Caco-2 (cell line): ENCODE data around the gene UTP4. TPM values are rescaled to one million over a fixed set of nuclear protein-coding genes. Genes with fewer than 3 reads are reported as not detected.
"Not testable (repeated sequence)": the region's sequence is repeated elsewhere in the genome, so short reads cannot be mapped to it uniquely, and the experiment has no call there.

Experiments used
- BruUV-seq: library from RNA; stranded (reverse); fragments of 400-500 nt; replicated peaks from 2 replicates; lab custom pipeline; 2021; lab: Mats Ljungman, UMichigan
- CTCF ChIA-PET: fragments of 300-600 bp; sonication (Branson Sonifier 250); formaldehyde crosslinking; loops from one replicate; lab custom pipeline; 2022; ENCODE audit warnings: antibody characterized with exemption; lab: Charles Lee
- POLR2A ChIA-PET: fragments of 300-600 bp; sonication (Branson Sonifier 250); formaldehyde crosslinking; loops from one replicate; lab custom pipeline; 2022; ENCODE audit warnings: antibody characterized with exemption; lab: Charles Lee
- DNase-seq, 2 experiments: peaks; one replicate each; pipeline versions ENCODE4 v3.0.0 to v3.0.0-alpha.2; 2020 to 2022
- H3K27me3 ChIP-seq: replicated peaks from 2 replicates; pipeline ENCODE4 v1.6.0; 2011; ENCODE audit warnings: low read length; ENCODE audit not compliant: control insufficient read depth, insufficient read depth
- H3K36me3 ChIP-seq: 2 replicates; pipeline ENCODE4 v1.5.1; 2011; ENCODE audit warnings: low read length; ENCODE audit not compliant: control insufficient read depth, insufficient read depth
- H3K4me1 ChIP-seq: fragments of 250-450 bp; sonication (Bioruptor Pico); 2 replicates; pipeline ENCODE4 v1.5.1; 2020; ENCODE audit warnings: mild to moderate bottlenecking
- H3K4me3 ChIP-seq: 2 replicates; pipeline ENCODE4 v1.5.1; 2011; ENCODE audit warnings: low read depth, mild to moderate bottlenecking, control low read depth, low read length
- H3K9me3 ChIP-seq: fragments of 250-450 bp; sonication (Bioruptor Pico); 2 replicates; pipeline ENCODE4 v1.5.1; 2020; ENCODE audit warnings: mild to moderate bottlenecking, moderate library complexity
- H3K27ac Mint-ChIP-seq: one replicate; pipeline ENCODE4 v1.8.0; 2022; ENCODE audit warnings: mixed read lengths; ENCODE audit not compliant: unreplicated experiment
- H3K27me3 Mint-ChIP-seq: one replicate; pipeline ENCODE4 v1.8.0; 2022; ENCODE audit warnings: mixed read lengths; ENCODE audit not compliant: insufficient read depth, unreplicated experiment
- H3K36me3 Mint-ChIP-seq: one replicate; pipeline ENCODE4 v1.8.0; 2022; ENCODE audit warnings: mild to moderate bottlenecking, mixed read lengths; ENCODE audit not compliant: insufficient read depth, unreplicated experiment
- H3K4me1 Mint-ChIP-seq: one replicate; pipeline ENCODE4 v1.8.0; 2022; ENCODE audit warnings: low read depth, mixed read lengths; ENCODE audit not compliant: unreplicated experiment
- H3K4me3 Mint-ChIP-seq: one replicate; pipeline ENCODE4 v1.8.0; 2022; ENCODE audit warnings: mild to moderate bottlenecking, moderate library complexity, mixed read lengths; ENCODE audit not compliant: unreplicated experiment
- H3K9me3 Mint-ChIP-seq: one replicate; pipeline ENCODE4 v1.8.0; 2022; ENCODE audit warnings: mixed read lengths; ENCODE audit not compliant: unreplicated experiment
- intact Hi-C: fragments of 100-400 bp; cut with micrococcal nuclease; formaldehyde crosslinking; loops from one replicate; pipeline ENCODE4 v1.10.0; 2022; ENCODE audit not compliant: unreplicated experiment
- total RNA-seq: library from RNA; stranded (reverse); gene quantifications from 2 replicates; pipeline ENCODE4 v1.2.3, GENCODE V29; 2022
- TF ChIP-seq, protein P1 (sequence below), 2 experiments: fragments of 200-600 bp in 1 of 2; IDR thresholded peaks; 1 replicate in 1 of 2; 2 replicates in 1 of 2; pipeline versions ENCODE4 v1.5.1 to v1.8.0; 2011 to 2022; ENCODE audit warnings: antibody characterized with exemption in 1 of 2, control low read depth in 1 of 2, inconsistent platforms in 1 of 2, low read depth in 1 of 2, low read length in 1 of 2, mild to moderate bottlenecking in 1 of 2, moderate library complexity in 1 of 2; ENCODE audit not compliant: insufficient read depth in 1 of 2, severe bottlenecking in 1 of 2, unreplicated experiment in 1 of 2

UTP4 gene
- total RNA-seq, 1 experiment from 2014 or later: 126 TPM

DNA sequence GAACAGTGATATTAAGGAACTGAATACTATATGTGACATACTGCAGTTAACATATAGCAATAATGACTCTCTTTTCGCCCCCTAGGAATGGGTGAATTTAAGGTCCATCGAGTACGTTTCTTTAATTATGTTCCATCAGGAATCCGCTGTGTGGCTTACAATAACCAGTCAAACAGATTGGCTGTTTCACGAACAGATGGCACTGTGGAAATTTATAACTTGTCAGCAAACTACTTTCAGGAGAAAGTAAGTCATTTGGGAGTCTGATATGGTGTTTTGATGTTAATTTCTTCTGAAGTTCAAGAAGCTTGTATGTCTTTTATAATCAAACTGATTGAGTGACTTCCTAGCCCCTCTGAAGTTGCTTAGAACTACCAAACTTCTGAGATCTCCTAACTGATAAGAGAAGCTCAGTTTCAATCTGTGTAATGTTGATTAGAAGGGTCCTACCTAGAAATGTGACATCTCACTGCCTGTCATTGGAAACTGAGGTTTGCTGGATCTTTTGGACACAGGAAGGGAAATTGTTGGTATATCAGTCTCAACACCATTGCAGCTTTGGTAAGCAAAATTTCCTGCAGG is 1.0 kb downstream of the UTP4 start:
- H3K4me1 ChIP-seq: peaks cover 14% of the 10 kb centered on the region; the same call in 1 of the 2 replicates
- POLR2A ChIA-PET: interaction anchor here (0.5 to 0.8 kb wide), 18 partner anchors 14 to 407 kb away, joined by 3 to 7 read pairs (median 3); partner anchors contain the start of gene CDH1
- CTCF ChIA-PET: interaction anchor here (0.6 to 1.0 kb wide), 5 partner anchors 9 to 324 kb away, joined by 3 to 8 read pairs (median 5); partner anchors contain the start of gene HAS3
- peak overlapping the region; percentile 54 for H3K4me3 ChIP-seq
- Mint-ChIP-seq H3K27ac (peak overlapping the region; percentile 92), H3K27me3 (no peaks in the 10 kb centered on the region), H3K9me3 (no peaks in the 10 kb centered on the region), H3K4me3 (peak overlapping the region; percentile 96), H3K4me1 (peaks cover 5% of the 10 kb centered on the region), H3K36me3 (peaks cover 71% of the 10 kb centered on the region)
- BruUV-seq: no TSS peak
- no peaks in the 10 kb centered on the region for H3K27me3 ChIP-seq
- H3K9me3 ChIP-seq: no peaks in the 10 kb centered on the region
- DNase-seq: no peak
- TF ChIP-seq, protein P1, sequence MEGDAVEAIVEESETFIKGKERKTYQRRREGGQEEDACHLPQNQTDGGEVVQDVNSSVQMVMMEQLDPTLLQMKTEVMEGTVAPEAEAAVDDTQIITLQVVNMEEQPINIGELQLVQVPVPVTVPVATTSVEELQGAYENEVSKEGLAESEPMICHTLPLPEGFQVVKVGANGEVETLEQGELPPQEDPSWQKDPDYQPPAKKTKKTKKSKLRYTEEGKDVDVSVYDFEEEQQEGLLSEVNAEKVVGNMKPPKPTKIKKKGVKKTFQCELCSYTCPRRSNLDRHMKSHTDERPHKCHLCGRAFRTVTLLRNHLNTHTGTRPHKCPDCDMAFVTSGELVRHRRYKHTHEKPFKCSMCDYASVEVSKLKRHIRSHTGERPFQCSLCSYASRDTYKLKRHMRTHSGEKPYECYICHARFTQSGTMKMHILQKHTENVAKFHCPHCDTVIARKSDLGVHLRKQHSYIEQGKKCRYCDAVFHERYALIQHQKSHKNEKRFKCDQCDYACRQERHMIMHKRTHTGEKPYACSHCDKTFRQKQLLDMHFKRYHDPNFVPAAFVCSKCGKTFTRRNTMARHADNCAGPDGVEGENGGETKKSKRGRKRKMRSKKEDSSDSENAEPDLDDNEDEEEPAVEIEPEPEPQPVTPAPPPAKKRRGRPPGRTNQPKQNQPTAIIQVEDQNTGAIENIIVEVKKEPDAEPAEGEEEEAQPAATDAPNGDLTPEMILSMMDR (IDR thresholded peaks at IDR 0.05; ENCODE audit: insufficient read depth in 1 of 2, low read depth in 1 of 2, low read length in 1 of 2, severe bottlenecking in 1 of 2, unreplicated experiment in 1 of 2): no peak
- H3K36me3 ChIP-seq: peaks cover 1% of the 10 kb centered on the region
- intact Hi-C loops: no loop called here

DNA sequence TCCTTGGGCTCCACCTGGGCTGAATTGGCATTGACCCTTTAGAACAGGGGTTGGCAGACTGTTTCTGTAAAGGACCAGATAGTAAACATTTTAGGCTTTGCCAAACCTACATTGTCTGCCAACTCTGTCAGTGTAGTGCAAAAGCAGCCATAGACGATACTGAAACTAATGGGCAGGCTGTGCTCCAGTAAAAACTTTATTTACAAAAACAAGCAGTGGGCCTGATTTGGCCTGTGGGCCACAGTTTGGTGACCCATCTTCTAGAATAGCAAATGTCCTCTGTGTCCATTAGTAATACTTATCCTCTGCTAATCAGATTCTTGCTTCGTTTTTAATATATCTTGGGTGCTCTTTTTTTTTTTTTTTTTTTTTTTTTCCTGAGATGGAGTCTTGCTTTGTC is 6.2 kb downstream of the UTP4 start:
- Histone ChIP-seq H3K36me3 (peaks cover 7% of the 10 kb centered on the region), H3K9me3 (no peaks in the 10 kb centered on the region), H3K27me3 (no peaks in the 10 kb centered on the region), H3K4me1 (peaks cover 4% of the 10 kb centered on the region; the same call in 1 of the 2 replicates), H3K4me3 (no peak overlapping the region)
- Mint-ChIP-seq H3K4me1 (peaks cover 5% of the 10 kb centered on the region), H3K4me3 (no peak overlapping the region), H3K36me3 (peaks cover 95% of the 10 kb centered on the region), H3K27ac (no peak overlapping the region), H3K27me3 (no peaks in the 10 kb centered on the region), H3K9me3 (no peaks in the 10 kb centered on the region)
- ChIA-PET CTCF (no interaction called here), POLR2A (no interaction called here)
- intact Hi-C loops: no loop called here
- DNase-seq: no peak
- BruUV-seq: no TSS peak
- TF ChIP-seq, protein P1 (IDR thresholded peaks at IDR 0.05; ENCODE audit: insufficient read depth in 1 of 2, low read depth in 1 of 2, low read length in 1 of 2, severe bottlenecking in 1 of 2, unreplicated experiment in 1 of 2): no peak

DNA sequence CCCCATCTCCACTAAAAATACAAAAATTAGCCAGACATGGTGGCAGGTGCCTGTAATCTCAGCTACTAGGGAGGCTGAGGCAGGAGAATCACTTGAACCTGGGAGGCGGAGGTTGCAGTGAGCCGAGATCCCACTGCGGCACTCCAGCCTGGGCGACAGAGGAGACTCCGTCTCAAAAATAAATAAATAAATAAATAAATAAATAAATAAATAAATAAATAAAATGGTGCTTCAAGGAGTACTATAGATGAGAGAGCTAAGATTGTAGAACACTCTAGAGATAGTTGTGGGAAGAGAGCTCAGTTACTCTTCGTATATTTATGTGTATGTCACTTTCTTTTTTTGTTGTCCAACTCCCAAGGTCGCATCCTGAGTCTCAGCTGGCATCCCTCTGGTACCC is 7.0 kb downstream of the UTP4 start:
- H3K27me3 ChIP-seq, intact Hi-C loops: not testable (repeated sequence)

More for the DNA sequence above, 7.0 kb downstream of the UTP4 start:
- H3K36me3 ChIP-seq, H3K4me3 Mint-ChIP-seq, BruUV-seq, H3K4me3 ChIP-seq, H3K4me1 Mint-ChIP-seq, CTCF ChIA-PET, H3K27ac Mint-ChIP-seq, H3K9me3 Mint-ChIP-seq, H3K27me3 Mint-ChIP-seq, POLR2A ChIA-PET, H3K9me3 ChIP-seq, H3K4me1 ChIP-seq, DNase-seq: not testable (repeated sequence)
- peaks cover 95% of the 10 kb centered on the region for H3K36me3 Mint-ChIP-seq
